Brain microvascular endothelial cell (primary cell): Measurements from ENCODE around the gene ALPK3.
"Not testable (repeated sequence)": the region's sequence is repeated elsewhere in the genome, so short reads cannot be mapped to it uniquely, and the experiment has no call there.

ENCODE experiments used
- DNase-seq: peaks from one replicate; pipeline ENCODE4 v3.0.0-alpha.2; 2020
- H3K27ac ChIP-seq: fragments of 250-450 bp; sonication (Bioruptor Pico); 2 replicates; pipeline ENCODE4 v1.5.1; 2020; ENCODE audit warnings: mild to moderate bottlenecking, moderate library complexity
- H3K27me3 ChIP-seq: fragments of 250-450 bp; sonication (Bioruptor Pico); replicated peaks from 2 replicates; pipeline ENCODE4 v1.5.1; 2020; ENCODE audit warnings: mild to moderate bottlenecking
- H3K36me3 ChIP-seq: fragments of 250-450 bp; sonication (Bioruptor Pico); replicated peaks from 2 replicates; pipeline ENCODE4 v1.5.1; 2020; ENCODE audit warnings: mild to moderate bottlenecking
- H3K4me3 ChIP-seq: 2 replicates; pipeline ENCODE4 v1.5.1; 2011; ENCODE audit warnings: low read depth, mild to moderate bottlenecking, control low read depth, low read length, moderate library complexity
- in situ Hi-C: cut with HindIII; loops from 2 replicates; pipeline ENCODE4 v1.10.0; 2017; ENCODE audit warnings: low sequenced_read_pairs, low pct_ligation_motif_present
- TF ChIP-seq, protein P1 (sequence below): IDR thresholded peaks from 2 replicates; pipeline ENCODE4 v1.5.1; 2011; ENCODE audit warnings: low read depth, mild to moderate bottlenecking, moderate library complexity, low read length, control low read depth, inconsistent platforms; ENCODE audit errors: missing control alignments

Gene ALPK3

DNA sequence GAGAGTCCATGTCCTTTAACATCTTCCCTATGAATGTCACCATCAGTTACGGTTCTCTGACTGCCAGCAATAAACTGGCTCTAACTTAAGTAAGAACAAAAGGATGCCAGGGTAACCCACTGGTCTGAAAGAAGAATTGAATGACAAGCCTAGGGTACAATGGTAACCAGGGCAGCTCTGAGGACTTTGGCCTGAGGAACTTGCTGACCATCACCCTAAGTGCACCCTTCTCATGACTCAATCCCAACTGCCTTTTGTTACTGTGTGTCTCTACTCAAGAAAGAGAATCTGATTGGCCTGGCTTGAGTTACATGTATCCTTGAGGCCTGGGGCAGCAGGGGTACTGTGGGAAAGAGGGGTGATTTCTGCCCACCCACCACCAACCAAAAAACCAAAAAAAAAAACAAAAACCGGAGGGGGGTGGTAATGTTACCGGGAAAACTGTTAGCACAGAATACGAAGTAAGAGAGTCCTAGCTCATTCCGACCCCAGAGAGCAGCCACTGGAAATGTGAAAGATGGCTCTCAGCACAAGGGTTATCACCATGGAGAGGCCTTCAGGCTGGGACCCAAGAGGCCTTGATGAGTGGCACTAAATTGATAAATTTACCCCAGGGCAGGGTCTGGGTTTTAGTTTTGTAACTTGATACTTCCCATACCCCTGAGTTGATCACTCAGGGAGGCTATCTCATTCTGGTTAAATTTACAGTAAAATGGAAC, 58.0 kb downstream of the ALPK3 start:
- H3K27ac ChIP-seq = no peak overlapping the region
- no peak overlapping the region for H3K4me3 ChIP-seq
- in situ Hi-C loops = no loop called here
- TF ChIP-seq, protein P1, sequence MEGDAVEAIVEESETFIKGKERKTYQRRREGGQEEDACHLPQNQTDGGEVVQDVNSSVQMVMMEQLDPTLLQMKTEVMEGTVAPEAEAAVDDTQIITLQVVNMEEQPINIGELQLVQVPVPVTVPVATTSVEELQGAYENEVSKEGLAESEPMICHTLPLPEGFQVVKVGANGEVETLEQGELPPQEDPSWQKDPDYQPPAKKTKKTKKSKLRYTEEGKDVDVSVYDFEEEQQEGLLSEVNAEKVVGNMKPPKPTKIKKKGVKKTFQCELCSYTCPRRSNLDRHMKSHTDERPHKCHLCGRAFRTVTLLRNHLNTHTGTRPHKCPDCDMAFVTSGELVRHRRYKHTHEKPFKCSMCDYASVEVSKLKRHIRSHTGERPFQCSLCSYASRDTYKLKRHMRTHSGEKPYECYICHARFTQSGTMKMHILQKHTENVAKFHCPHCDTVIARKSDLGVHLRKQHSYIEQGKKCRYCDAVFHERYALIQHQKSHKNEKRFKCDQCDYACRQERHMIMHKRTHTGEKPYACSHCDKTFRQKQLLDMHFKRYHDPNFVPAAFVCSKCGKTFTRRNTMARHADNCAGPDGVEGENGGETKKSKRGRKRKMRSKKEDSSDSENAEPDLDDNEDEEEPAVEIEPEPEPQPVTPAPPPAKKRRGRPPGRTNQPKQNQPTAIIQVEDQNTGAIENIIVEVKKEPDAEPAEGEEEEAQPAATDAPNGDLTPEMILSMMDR = no peak
- no peak for DNase-seq
- H3K27me3 ChIP-seq = no peaks in the 10 kb centered on the region
- H3K36me3 ChIP-seq = no peaks in the 10 kb centered on the region

GRCh38 chr15:84876269-84876668, 59.1 kb downstream of the ALPK3 start:
- no peaks in the 10 kb centered on the region for H3K36me3 ChIP-seq
- TF ChIP-seq, protein P1 = no peak
- H3K4me3 ChIP-seq = no peak overlapping the region
- in situ Hi-C loops = no loop called here
- no peaks in the 10 kb centered on the region for H3K27me3 ChIP-seq
- H3K27ac ChIP-seq = no peak overlapping the region
- no peak for DNase-seq

- H3K27ac ChIP-seq, DNase-seq, in situ Hi-C loops, H3K27me3 ChIP-seq, H3K4me3 ChIP-seq, H3K36me3 ChIP-seq: not testable (repeated sequence)
These were observed 60.5 kb downstream of the ALPK3 start for GRCh38 chr15:84877701-84878100.

GRCh38 chr15:84878504-84878903, 61.3 kb downstream of the ALPK3 start:
- in situ Hi-C loops = no loop called here
- Histone ChIP-seq H3K27me3 (no peaks in the 10 kb centered on the region), H3K27ac (no peak overlapping the region), H3K4me3 (no peak overlapping the region), H3K36me3 (no peaks in the 10 kb centered on the region)
- DNase-seq = peak; percentile 28
- TF ChIP-seq, protein P1 = peak; percentile 79

DNA sequence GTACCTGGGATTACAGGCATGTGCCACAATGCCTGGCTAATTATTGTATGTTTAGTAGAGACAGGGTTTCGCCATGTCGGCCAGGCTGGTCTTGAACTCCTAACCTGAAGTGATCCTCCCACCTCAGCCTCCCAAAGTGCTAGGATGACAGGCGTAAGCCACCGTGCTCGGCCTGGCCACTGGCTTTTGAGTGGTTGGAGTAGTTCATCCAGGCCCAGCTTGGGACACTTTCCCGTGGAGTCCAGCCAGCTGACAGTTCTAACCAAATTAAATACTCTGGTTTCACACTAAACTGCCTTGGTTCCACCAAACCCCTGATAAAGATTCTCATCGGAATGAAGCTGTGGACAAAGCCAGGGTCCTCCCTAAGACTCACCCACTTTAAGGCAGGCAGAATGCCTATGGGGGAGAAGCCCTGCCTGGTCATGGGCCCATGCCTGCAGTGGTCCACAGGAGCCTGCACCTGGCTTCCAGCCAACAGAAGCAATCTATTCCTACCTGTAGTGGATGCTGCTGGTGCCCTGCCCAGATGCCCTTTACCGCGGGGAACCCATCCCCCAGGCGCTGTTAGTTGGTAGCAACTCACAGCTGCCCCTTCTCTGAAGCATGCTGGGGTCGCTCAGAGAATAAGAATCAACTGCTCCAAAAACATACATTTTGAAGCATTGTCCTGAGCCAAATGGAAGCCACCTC, 62.1 kb downstream of the ALPK3 start:
- no peak for DNase-seq
- in situ Hi-C loops = no loop called here
- TF ChIP-seq, protein P1 = no peak

DNA sequence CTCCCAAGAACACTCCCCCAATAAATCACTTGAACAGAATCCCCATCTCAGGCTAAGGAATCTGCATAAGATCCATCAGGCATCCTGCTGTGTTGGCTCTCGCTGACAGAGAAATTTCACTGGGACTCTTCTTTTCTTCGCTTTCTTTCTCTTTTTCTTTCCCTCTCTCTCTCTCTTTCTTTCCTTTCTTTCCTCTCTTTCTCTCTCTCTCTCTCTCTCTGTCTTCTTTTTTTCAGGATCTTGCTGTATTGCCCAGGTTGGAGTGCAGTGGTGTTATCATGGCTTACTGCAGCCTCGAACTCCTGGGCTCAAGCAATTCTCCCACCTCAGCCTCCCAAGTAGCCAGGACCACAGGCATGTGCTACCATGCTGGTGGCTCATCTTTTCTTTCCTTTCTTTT, 62.9 kb downstream of the ALPK3 start:
- Histone ChIP-seq H3K27me3 (no peaks in the 10 kb centered on the region), H3K36me3 (no peaks in the 10 kb centered on the region), H3K27ac (no peak overlapping the region), H3K4me3 (no peak overlapping the region)
- DNase-seq = no peak
- TF ChIP-seq, protein P1 = no peak
- in situ Hi-C loops = no loop called here

More for the DNA sequence above, 62.1 kb downstream of the ALPK3 start:
- no peaks in the 10 kb centered on the region for H3K36me3 ChIP-seq
- H3K27ac ChIP-seq = no peak overlapping the region
- no peaks in the 10 kb centered on the region for H3K27me3 ChIP-seq
- no peak overlapping the region for H3K4me3 ChIP-seq
